Measurements from ENCODE around the gene C9orf85.

C9orf85 gene

GRCh38 chr9:71936066-71936465, 24.6 kb downstream of the C9orf85 start:
- H3K36me3 ChIP-seq (replicated peaks) = no peaks in the 10 kb centered on the region
- in situ Hi-C loops (cut with HindIII; ENCODE audit: low pct_ligation_motif_present, low sequenced_read_pairs) = no loop called here
- DNase-seq = no peak

GRCh38 chr9:71937070-71937625, 25.7 kb downstream of the C9orf85 start:
- H3K36me3 ChIP-seq (replicated peaks) = no peaks in the 10 kb centered on the region
- H3K4me3 ChIP-seq (ENCODE audit: low read depth, low read length) = no peak overlapping the region
- H3K27me3 ChIP-seq (replicated peaks) = no peaks in the 10 kb centered on the region
- in situ Hi-C loops (cut with HindIII; ENCODE audit: low pct_ligation_motif_present, low sequenced_read_pairs) = no loop called here
- TF ChIP-seq CTCF (IDR thresholded peaks at IDR 0.05; ENCODE audit: low read depth, low read length, missing control alignments) = no peak
- no peak for DNase-seq
- H3K27ac ChIP-seq = no peak overlapping the region

More at GRCh38 chr9:71936066-71936465, 24.6 kb downstream of the C9orf85 start:
- no peak for TF ChIP-seq CTCF (IDR thresholded peaks at IDR 0.05; ENCODE audit: low read depth, low read length, missing control alignments)
- H3K4me3 ChIP-seq (ENCODE audit: low read depth, low read length) = no peak overlapping the region
- H3K27ac ChIP-seq = no peak overlapping the region
- H3K27me3 ChIP-seq (replicated peaks) = no peaks in the 10 kb centered on the region

GRCh38 chr9:71937898-71938297, 26.5 kb downstream of the C9orf85 start:
- Histone ChIP-seq H3K27me3 (replicated peaks) (no peaks in the 10 kb centered on the region), H3K36me3 (replicated peaks) (no peaks in the 10 kb centered on the region), H3K27ac (no peak overlapping the region), H3K4me3 (ENCODE audit: low read depth, low read length) (no peak overlapping the region)
- TF ChIP-seq CTCF (IDR thresholded peaks at IDR 0.05; ENCODE audit: low read depth, low read length, missing control alignments) = no peak
- in situ Hi-C loops (cut with HindIII; ENCODE audit: low pct_ligation_motif_present, low sequenced_read_pairs) = no loop called here
- no peak for DNase-seq

GRCh38 chr9:71941060-71941568, 29.7 kb downstream of the C9orf85 start:
- in situ Hi-C loops (cut with HindIII; ENCODE audit: low pct_ligation_motif_present, low sequenced_read_pairs) = no loop called here
- peak; percentile 22 for DNase-seq
- Histone ChIP-seq H3K36me3 (replicated peaks) (no peaks in the 10 kb centered on the region), H3K4me3 (ENCODE audit: low read depth, low read length) (no peak overlapping the region), H3K27me3 (replicated peaks) (no peaks in the 10 kb centered on the region), H3K27ac (no peak overlapping the region)
- no peak for TF ChIP-seq CTCF (IDR thresholded peaks at IDR 0.05; ENCODE audit: low read depth, low read length, missing control alignments)

- no peaks in the 10 kb centered on the region for H3K36me3 ChIP-seq (replicated peaks)
- no peak for TF ChIP-seq CTCF (IDR thresholded peaks at IDR 0.05; ENCODE audit: low read depth, low read length, missing control alignments)
- H3K4me3 ChIP-seq (ENCODE audit: low read depth, low read length) = no peak overlapping the region
- in situ Hi-C loops (cut with HindIII; ENCODE audit: low pct_ligation_motif_present, low sequenced_read_pairs) = no loop called here
- no peaks in the 10 kb centered on the region for H3K27me3 ChIP-seq (replicated peaks)
- no peak for DNase-seq
- no peak overlapping the region for H3K27ac ChIP-seq
Observed at GRCh38 chr9:71941998-71942567, 30.6 kb downstream of the C9orf85 start.

All from brain microvascular endothelial cell (primary cell).